GM12891 (cell line): Measurements from ENCODE around the gene PIK3R5.
"Not testable (repeated sequence)": the region's sequence is repeated elsewhere in the genome, so short reads cannot be mapped to it uniquely, and the experiment has no call there.

Experiments
- DNase-seq: peaks from one replicate; pipeline ENCODE4 v3.0.0; 2011; ENCODE audit warnings: low spot score; ENCODE audit not compliant: insufficient read length
- FAIRE-seq: peaks from 2 replicates; lab custom pipeline; 2011; peaks lifted over from hg19 to GRCh38; lab: Jason Lieb, UNC
- PAX5 ChIP-seq: IDR thresholded peaks from 2 replicates; pipeline ENCODE4 v1.6.1; 2011; ENCODE audit warnings: low read length, moderate library complexity, mild to moderate bottlenecking; ENCODE audit not compliant: insufficient read depth, severe bottlenecking
- POLR2A ChIP-seq: IDR thresholded peaks from 2 replicates; pipeline ENCODE4 v1.6.1; 2011; ENCODE audit warnings: low read depth, low read length, control low read depth
- POLR2AphosphoS5 ChIP-seq: IDR thresholded peaks from 2 replicates; pipeline ENCODE4 v1.6.1; 2011; ENCODE audit warnings: low read depth, low read length, control low read depth
- POU2F2 ChIP-seq: IDR thresholded peaks from 2 replicates; pipeline ENCODE4 v1.6.1; 2011; ENCODE audit warnings: low read depth, mild to moderate bottlenecking, control low read depth, low read length, moderate library complexity
- SPI1 ChIP-seq: IDR thresholded peaks from 2 replicates; pipeline ENCODE4 v1.6.1; 2011; ENCODE audit warnings: low read depth, low read length, control low read depth
- TAF1 ChIP-seq: IDR thresholded peaks from 2 replicates; pipeline ENCODE4 v1.6.1; 2011; ENCODE audit warnings: low read depth, low read length, control low read depth

The PIK3R5 gene

DNA sequence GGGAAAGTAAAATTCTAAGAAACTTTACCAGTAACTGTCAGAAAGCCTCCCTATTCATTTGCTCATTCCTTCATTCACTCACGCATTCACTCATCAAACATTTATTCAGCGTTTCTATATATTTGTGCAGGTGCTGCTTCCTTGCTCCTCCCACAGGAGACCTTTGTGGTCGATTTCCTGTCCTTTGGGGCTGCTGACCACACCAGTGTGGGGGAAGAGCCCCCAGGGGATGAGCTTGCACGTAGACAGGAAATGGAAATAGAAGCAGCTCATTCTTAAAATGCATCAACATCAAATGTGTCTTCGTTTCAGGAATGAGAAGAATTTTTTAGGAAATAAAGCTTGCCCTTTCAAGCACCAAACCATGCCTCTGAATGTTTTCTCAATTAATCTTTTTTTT is 107.6 kb downstream of the PIK3R5 start:
- TF ChIP-seq POLR2AphosphoS5 (peak; percentile 57; the same call in 1 of the 2 replicates), POU2F2 (peak; percentile 84; the same call in 1 of the 2 replicates), POLR2A (no peak; the same call in 1 of the 2 replicates), PAX5 (no peak)
- DNase-seq (no peak), FAIRE-seq (peak; percentile 91)

GRCh38 chr17:8856869-8857575 is 108.5 kb downstream of the PIK3R5 start:
- DNase-seq (no peak), FAIRE-seq (peak; percentile 87)
- peak; percentile 70; the same call in 1 of the 2 replicates for TF ChIP-seq POU2F2
- TF ChIP-seq TAF1, result no peak
- 0 out of 2 replicates have a peak, but pooled peaks have one; percentile 10 for TF ChIP-seq SPI1
- TF ChIP-seq POLR2A, result peak; percentile 43; the same call in 1 of the 2 replicates
- no peak for TF ChIP-seq PAX5

DNA sequence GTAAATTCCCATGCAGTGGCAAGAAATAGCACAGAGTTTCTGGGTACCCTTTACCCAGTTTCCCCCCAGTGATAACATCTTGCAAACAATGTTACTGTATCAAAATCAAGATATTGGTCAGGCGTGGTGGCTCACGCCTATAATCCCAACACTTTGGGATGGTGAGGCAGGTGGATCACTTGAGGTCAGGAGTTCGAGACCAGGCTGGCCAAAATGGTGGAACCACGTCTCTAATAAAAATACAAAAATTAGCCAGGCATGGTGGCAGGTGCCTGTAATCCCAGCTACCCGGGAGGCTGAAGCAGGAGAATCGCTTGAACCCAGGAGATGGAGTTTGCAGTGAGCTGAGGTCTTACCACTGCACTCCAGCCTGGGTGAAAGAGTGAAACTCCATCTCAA is 109.3 kb downstream of the PIK3R5 start:
- DNase-seq, result not testable (repeated sequence)

GRCh38 chr17:8855477-8856204 is 109.9 kb downstream of the PIK3R5 start:
- peak; percentile 98 for FAIRE-seq
- no peak for DNase-seq
- TF ChIP-seq POLR2AphosphoS5, result peak; percentile 64
- no peak for TF ChIP-seq PAX5
- peak; percentile 82 for TF ChIP-seq POU2F2
- peak; percentile 61 for TF ChIP-seq POLR2A
- peak; percentile 81 for TF ChIP-seq SPI1
- TF ChIP-seq TAF1, result 0 out of 2 replicates have a peak, but pooled peaks have one; percentile 23

More for the DNA sequence above, 109.3 kb downstream of the PIK3R5 start:
- FAIRE-seq, result not testable (repeated sequence)

DNA sequence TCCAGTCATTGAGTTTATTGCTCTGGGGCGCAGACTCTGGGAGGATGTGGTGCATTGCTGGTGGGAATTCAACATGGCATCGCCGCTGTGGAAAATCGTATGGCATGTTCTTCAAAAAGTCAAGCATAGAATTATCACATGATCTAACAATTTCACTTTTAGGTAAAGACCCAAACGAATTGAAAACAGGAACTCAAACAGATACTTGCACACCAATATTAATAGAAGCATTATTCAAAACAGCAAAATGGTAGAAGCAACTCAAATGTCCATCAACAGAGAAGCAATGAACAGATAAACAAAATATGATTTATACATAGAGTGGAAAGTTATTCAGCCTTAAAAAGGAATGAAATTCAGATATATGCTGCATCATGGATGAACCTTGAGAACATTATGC is 113.9 kb downstream of the PIK3R5 start:
- DNase-seq (no peak), FAIRE-seq (peak; percentile 62)
- TF ChIP-seq POLR2AphosphoS5, result no peak
- peak; percentile 75 for TF ChIP-seq SPI1

- FAIRE-seq (no peak), DNase-seq (no peak)
- TF ChIP-seq PAX5, result no peak
- TF ChIP-seq TAF1, result no peak
- no peak for TF ChIP-seq POLR2A
- TF ChIP-seq POLR2AphosphoS5, result no peak
- TF ChIP-seq SPI1, result no peak
- TF ChIP-seq POU2F2, result no peak
These were observed 116.0 kb downstream of the PIK3R5 start for GRCh38 chr17:8849311-8850041.

GRCh38 chr17:8847891-8848290 is 117.6 kb downstream of the PIK3R5 start:
- FAIRE-seq (peak; percentile 50), DNase-seq (no peak)
- TF ChIP-seq SPI1, result no peak
- no peak for TF ChIP-seq POLR2A
- TF ChIP-seq POLR2AphosphoS5, result no peak
- no peak for TF ChIP-seq TAF1
- no peak for TF ChIP-seq PAX5

GRCh38 chr17:8846768-8847211 is 118.7 kb downstream of the PIK3R5 start:
- TF ChIP-seq POU2F2, result no peak
- no peak for TF ChIP-seq TAF1
- TF ChIP-seq SPI1, result no peak
- TF ChIP-seq PAX5, result no peak
- TF ChIP-seq POLR2AphosphoS5, result no peak; the same call in 1 of the 2 replicates
- no peak for TF ChIP-seq POLR2A
- no peak for DNase-seq
- peak; percentile 79 for FAIRE-seq

DNA sequence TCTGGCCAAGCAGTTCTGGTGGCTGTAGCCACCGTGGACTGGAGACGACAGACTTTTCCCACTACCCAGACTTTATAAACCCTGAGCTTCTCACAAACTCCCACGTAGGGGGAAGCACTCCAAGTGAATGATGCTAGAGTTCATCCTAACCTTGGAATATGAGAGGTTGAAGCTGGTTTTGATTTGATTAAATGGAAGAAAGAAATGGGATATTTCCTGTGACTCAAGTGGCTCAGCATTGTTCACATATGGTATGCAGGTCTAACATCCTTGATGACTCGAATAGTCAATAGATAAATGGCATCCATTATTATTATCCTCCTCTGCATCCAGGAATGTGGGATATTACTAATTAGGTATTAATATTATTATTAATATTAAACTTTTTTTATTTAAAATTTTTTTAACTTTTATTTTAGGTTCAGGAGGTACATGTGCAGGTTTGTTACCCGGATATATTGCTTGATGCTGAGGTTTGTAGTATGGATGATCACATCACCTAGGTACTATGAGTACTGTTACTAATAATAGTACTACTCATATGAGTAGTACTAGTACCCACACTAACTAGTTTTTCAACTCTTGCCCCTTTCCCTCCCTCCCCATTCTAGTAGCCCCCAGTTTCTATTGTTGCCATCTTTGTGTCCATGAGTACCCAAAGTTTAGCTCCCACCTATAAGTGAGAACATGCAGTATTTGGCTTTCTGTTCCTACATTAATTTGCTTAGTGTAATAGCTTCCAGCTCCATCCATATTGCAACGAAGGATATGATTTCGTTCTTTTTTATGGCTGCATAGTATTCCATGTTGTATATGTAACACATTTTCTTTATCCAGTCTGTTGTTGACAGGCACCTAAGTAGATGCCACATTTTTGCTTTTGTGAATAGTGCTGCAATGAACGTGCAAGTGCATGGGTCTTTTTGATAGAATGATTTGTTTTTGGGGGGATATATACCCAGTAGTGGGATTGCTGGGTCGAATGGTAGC is 121.0 kb downstream of the PIK3R5 start:
- FAIRE-seq (peak; percentile 76), DNase-seq (no peak)
- no peak for TF ChIP-seq POU2F2
- no peak for TF ChIP-seq PAX5
- no peak for TF ChIP-seq TAF1
- TF ChIP-seq POLR2A, result no peak
- no peak for TF ChIP-seq POLR2AphosphoS5
- no peak for TF ChIP-seq SPI1
